SK-N-SH (cell line): Measurements from ENCODE around the gene RAB8B.

ENCODE experiments used
- CTCF ChIP-seq: fragments of 200-600 bp; sonication (generic); IDR thresholded peaks from 2 replicates; pipeline ENCODE4 v1.6.1; 2017; ENCODE audit warnings: antibody characterized with exemption, mild to moderate bottlenecking, moderate library complexity
- EP300 ChIP-seq, 2 experiments: IDR thresholded peaks; 2 replicates each; pipeline versions ENCODE4 v1.4.0 to v1.6.1; 2012; ENCODE audit warnings: borderline replicate concordance in 1 of 2, low read depth in 1 of 2, low read length in 1 of 2
- EZH2phosphoT487 ChIP-seq: fragments of 200-600 bp; sonication (generic); IDR thresholded peaks from 2 replicates; pipeline ENCODE4 v1.6.1; 2017; ENCODE audit warnings: low read depth, mixed run types, mild to moderate bottlenecking, antibody characterized with exemption, moderate library complexity, borderline replicate concordance
- GABPA ChIP-seq: IDR thresholded peaks from 2 replicates; pipeline ENCODE4 v1.4.0; 2012; ENCODE audit warnings: low read depth, mild to moderate bottlenecking
- GATA2 ChIP-seq: sonication (generic); formaldehyde crosslinking; IDR thresholded peaks from 2 replicates; pipeline ENCODE4 v1.5.0; 2020; ENCODE audit warnings: mild to moderate bottlenecking, missing genetic modification reagents
- MXI1 ChIP-seq: IDR thresholded peaks from 2 replicates; pipeline ENCODE4 v1.6.1; 2012; ENCODE audit warnings: mild to moderate bottlenecking, low read depth, low read length, improper control_type of control experiment
- NRF1 ChIP-seq: IDR thresholded peaks from 2 replicates; pipeline ENCODE4 v1.6.1; 2012; ENCODE audit warnings: low read depth, mild to moderate bottlenecking, low read length
- REST ChIP-seq: IDR thresholded peaks from 2 replicates; pipeline ENCODE4 v1.6.1; 2012; ENCODE audit warnings: mild to moderate bottlenecking, low read depth, low read length, moderate library complexity
- RFX5 ChIP-seq: IDR thresholded peaks from 2 replicates; pipeline ENCODE4 v1.6.1; 2012; ENCODE audit warnings: mild to moderate bottlenecking, improper control_type of control experiment, low read length
- SMC3 ChIP-seq: IDR thresholded peaks from 2 replicates; pipeline ENCODE4 v1.6.1; 2012; ENCODE audit warnings: low read depth, low read length, improper control_type of control experiment
- YY1 ChIP-seq: IDR thresholded peaks from 2 replicates; pipeline ENCODE4 v1.4.0; 2012; ENCODE audit warnings: low read depth, mild to moderate bottlenecking

GRCh38 chr15:63251701-63252100, 62.3 kb downstream of the RAB8B start:
- TF ChIP-seq CTCF (no peak), YY1 (no peak), SMC3 (no peak), GABPA (no peak), MXI1 (no peak), GATA2 (CRISPR knock-in tag) (no peak), REST (no peak), NRF1 (no peak), RFX5 (no peak), EP300 (IDR thresholded peaks at IDR 0.05; ENCODE audit: borderline replicate concordance in 1 of 2, low read depth in 1 of 2, low read length in 1 of 2) (no peak), EZH2phosphoT487 (no peak)
